T47D (cell line): ENCODE data around the gene GOLIM4.
A peak's percentile ranks its signal among the peaks of the same experiment; 100 is the strongest.

Experiments used
- DNase-seq, 2 experiments: peaks; one replicate each; pipeline versions ENCODE4 v3.0.0 to v3.0.0-alpha.2; 2011 to 2012; ENCODE audit warnings: low read depth in 1 of 2, low spot score in 1 of 2
- JUND ChIP-seq: IDR thresholded peaks from 2 replicates; pipeline ENCODE4 v1.6.1; 2012; ENCODE audit warnings: low read depth
- in situ Hi-C: cut with HindIII; loops from 2 replicates; pipeline ENCODE4 v1.10.0; 2016; ENCODE audit warnings: low sequenced_read_pairs, low pct_unique_long_range_greater_than_20kb

The GOLIM4 gene

DNA sequence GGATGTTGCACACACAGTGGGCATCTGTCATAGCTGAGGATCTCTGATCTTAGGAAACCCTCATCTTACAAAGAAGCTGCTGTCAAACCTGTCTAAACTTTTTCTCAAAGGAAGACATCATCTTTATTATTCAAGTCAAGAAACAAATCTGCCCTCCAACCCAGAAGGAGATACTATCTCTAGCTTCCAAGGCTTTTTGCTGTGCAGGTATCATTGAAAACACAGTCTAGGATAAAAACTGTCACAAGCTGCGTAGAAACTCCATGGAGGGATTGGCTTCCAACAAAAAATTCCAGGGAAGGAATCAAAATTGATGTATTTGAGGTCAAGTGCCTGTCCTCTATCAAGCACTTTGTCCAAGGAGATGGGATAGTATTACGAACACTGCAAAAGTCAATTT is 89.1 kb downstream of the GOLIM4 start:
- in situ Hi-C loops = no loop called here
- DNase-seq = no peak
- TF ChIP-seq JUND = no peak

DNA sequence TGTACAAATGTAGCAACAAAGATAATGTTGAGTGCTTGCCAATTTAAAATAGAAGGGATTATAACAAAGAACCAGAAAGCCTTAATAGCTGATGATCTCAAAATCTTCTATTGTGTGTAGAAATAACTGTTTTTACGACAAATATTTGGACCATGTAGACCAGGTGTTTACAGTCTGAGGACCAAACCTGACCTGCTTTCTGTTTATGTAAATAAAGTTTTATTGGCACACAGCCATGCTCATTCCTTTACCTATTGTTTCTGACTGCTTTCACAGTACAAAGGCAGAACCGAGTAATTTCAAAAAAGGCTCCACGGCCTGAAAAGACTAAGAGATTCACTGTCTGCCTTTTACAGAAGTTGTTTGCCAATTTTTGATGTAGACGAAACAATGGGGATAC is 91.8 kb downstream of the GOLIM4 start:
- in situ Hi-C loops = no loop called here
- no peak for TF ChIP-seq JUND
- DNase-seq = no peak

GRCh38 chr3:168002786-168003368 is 92.8 kb downstream of the GOLIM4 start:
- in situ Hi-C loops = no loop called here
- TF ChIP-seq JUND = no peak
- peak in 1 of 2 experiments; percentile 74 for DNase-seq

DNA sequence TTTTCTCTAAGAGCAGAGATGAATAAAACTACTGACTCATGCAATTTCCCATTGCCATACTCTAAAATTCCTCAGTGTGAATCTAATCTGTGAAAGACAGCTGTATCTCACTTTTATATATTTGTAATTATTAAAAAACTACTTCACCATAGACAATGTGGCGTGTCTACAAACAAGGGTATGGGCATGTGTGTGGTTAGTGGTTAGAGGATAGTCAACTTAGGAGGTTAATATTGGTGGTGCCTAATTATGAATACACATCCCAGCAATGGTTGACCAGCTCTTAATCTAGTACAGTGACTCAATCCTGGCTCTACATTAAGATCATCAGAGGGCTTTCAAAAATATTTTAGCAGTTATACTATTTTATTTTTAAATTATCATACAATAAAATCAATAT is 94.5 kb downstream of the GOLIM4 start:
- no peak for DNase-seq
- in situ Hi-C loops = no loop called here
- no peak for TF ChIP-seq JUND

DNA sequence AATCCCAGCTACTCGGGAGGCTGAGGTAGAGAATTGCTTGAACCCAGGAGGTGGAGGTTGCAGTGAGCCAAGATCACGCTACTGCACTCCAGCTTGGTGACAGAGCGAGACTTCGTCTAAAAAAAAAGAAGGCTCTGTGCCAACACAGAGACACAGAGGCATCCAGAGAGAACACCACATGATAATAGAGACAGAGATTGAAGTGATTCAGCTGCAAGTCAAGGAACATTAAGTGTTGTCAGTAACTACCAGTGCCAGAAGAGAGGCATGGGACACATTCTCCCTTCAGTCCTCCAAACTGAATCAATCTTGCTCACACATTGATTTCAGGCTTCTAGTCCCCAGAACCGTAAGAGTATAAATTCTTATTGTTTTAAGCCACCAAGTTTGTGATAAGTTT is 97.5 kb downstream of the GOLIM4 start:
- DNase-seq = no peak
- in situ Hi-C loops = no loop called here
- no peak for TF ChIP-seq JUND

- no peak for DNase-seq
- no peak for TF ChIP-seq JUND
- in situ Hi-C loops = no loop called here
These were observed 99.2 kb downstream of the GOLIM4 start for GRCh38 chr3:167996514-167996913.

GRCh38 chr3:167992381-167992780 is 103.3 kb downstream of the GOLIM4 start:
- no peak for DNase-seq
- in situ Hi-C loops = no loop called here
- TF ChIP-seq JUND = no peak

DNA sequence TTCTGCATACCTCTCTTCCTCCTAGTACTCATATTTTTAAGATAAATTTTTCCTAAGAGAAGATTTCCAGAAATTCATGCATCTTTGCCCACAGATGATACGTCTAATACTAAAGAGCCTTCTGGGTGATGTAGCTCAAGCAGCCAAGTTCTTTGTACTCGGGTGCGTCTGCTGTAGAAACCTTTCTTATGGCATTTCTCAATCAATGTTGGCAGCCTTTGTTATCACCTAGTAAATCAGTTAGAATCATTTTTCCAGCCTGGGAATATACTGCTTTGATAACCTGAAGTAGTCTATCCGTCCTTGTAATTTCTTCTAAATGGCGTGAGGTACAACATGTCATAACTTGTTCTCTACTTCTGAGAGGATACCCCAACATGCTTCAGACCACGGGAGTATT is 104.5 kb downstream of the GOLIM4 start:
- DNase-seq = no peak
- in situ Hi-C loops = no loop called here

GRCh38 chr3:167989999-167990398 is 105.7 kb downstream of the GOLIM4 start:
- in situ Hi-C loops = no loop called here
- no peak for DNase-seq
- TF ChIP-seq JUND = no peak

More for the DNA sequence above, 104.5 kb downstream of the GOLIM4 start:
- TF ChIP-seq JUND = no peak

DNA sequence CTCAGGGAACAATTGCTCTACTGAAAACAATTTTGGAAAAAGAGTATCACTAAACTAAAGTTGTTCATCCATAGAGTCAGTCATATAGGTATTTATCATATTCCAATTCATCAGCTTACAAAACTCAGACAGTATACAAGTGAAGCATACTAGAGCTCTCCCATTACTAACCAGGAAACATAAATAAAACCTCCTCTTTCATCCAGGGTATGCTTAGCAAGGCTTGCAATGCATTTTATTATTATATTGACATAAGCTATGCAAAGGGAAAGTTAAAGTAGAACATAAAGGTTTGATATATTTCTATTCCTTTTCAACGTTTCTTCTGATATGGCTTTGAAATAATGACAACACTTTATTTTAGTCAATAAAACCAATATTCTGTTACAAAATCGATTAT is 106.7 kb downstream of the GOLIM4 start:
- DNase-seq = no peak
- no peak for TF ChIP-seq JUND
- in situ Hi-C loops = no loop called here

GRCh38 chr3:167983583-167983982 is 112.1 kb downstream of the GOLIM4 start:
- in situ Hi-C loops = no loop called here
- no peak for TF ChIP-seq JUND
- DNase-seq = no peak

- in situ Hi-C loops = no loop called here
These were observed 117.2 kb downstream of the GOLIM4 start for GRCh38 chr3:167978486-167978885.

GRCh38 chr3:167978071-167978470 is 117.7 kb downstream of the GOLIM4 start:
- peak; percentile 7 to 69 for DNase-seq
- no peak for TF ChIP-seq JUND
- in situ Hi-C loops = no loop called here

More at GRCh38 chr3:167978486-167978885, 117.2 kb downstream of the GOLIM4 start:
- DNase-seq = no peak
- no peak for TF ChIP-seq JUND
